H9 (cell line): ENCODE data around the gene GBGT1. TPM values are rescaled to one million over a fixed set of nuclear protein-coding genes. Genes with fewer than 3 reads are reported as not detected.

Source experiments
- DNase-seq: peaks from one replicate; pipeline ENCODE4 v3.0.0-alpha.2; 2017
- H2AFZ ChIP-seq: one replicate; pipeline ENCODE4 v1.6.1; 2013; ENCODE audit warnings: mild to moderate bottlenecking, low read length, control low read depth, moderate library complexity
- H2AK5ac ChIP-seq: 2 replicates; pipeline ENCODE4 v1.6.1; 2013; ENCODE audit warnings: low read length, control low read depth, mixed read lengths; ENCODE audit not compliant: insufficient read length
- H2BK120ac ChIP-seq: one replicate; pipeline ENCODE4 v1.6.1; 2013; ENCODE audit warnings: low read depth, mild to moderate bottlenecking, low read length, control low read depth, inconsistent platforms; ENCODE audit not compliant: poor library complexity, severe bottlenecking
- H2BK12ac ChIP-seq: 2 replicates; pipeline ENCODE4 v1.6.1; 2013; ENCODE audit warnings: low read length, control low read depth, mixed read lengths, low read depth; ENCODE audit not compliant: insufficient read length
- H2BK15ac ChIP-seq: 2 replicates; pipeline ENCODE4 v1.6.1; 2013; ENCODE audit warnings: low read depth, low read length, control low read depth
- H2BK20ac ChIP-seq: one replicate; pipeline ENCODE4 v1.6.1; 2013; ENCODE audit warnings: low read depth, mild to moderate bottlenecking, low read length, control low read depth, inconsistent platforms; ENCODE audit not compliant: poor library complexity, severe bottlenecking
- H2BK5ac ChIP-seq: 2 replicates; pipeline ENCODE4 v1.6.1; 2013; ENCODE audit warnings: low read length, control low read depth, mixed read lengths; ENCODE audit not compliant: insufficient read length
- H3K14ac ChIP-seq: 2 replicates; pipeline ENCODE4 v1.6.1; 2013; ENCODE audit warnings: low read length, control low read depth; ENCODE audit not compliant: insufficient read depth
- H3K18ac ChIP-seq: 2 replicates; pipeline ENCODE4 v1.6.1; 2013; ENCODE audit warnings: low read depth, mild to moderate bottlenecking, mixed read lengths, low read length, control low read depth; ENCODE audit not compliant: insufficient read length
- H3K23ac ChIP-seq: 2 replicates; pipeline ENCODE4 v1.6.1; 2013; ENCODE audit warnings: low read length, control low read depth, mixed read lengths, low read depth; ENCODE audit not compliant: insufficient read length
- H3K23me2 ChIP-seq: 2 replicates; pipeline ENCODE4 v1.6.1; 2013; ENCODE audit warnings: low read depth, mild to moderate bottlenecking, mixed read lengths, low read length, control low read depth; ENCODE audit not compliant: insufficient read length, poor library complexity, severe bottlenecking
- H3K27ac ChIP-seq: 2 replicates; pipeline ENCODE4 v1.5.1; 2013; ENCODE audit warnings: low read length, control low read depth, mixed read lengths, low read depth; ENCODE audit not compliant: insufficient read length
- H3K27me3 ChIP-seq: 2 replicates; pipeline ENCODE4 v1.6.1; 2013; ENCODE audit warnings: low read length, control low read depth, inconsistent platforms; ENCODE audit not compliant: insufficient read depth
- H3K4ac ChIP-seq: 2 replicates; pipeline ENCODE4 v1.6.1; 2013; ENCODE audit warnings: low read depth, mild to moderate bottlenecking, control low read depth, inconsistent platforms, low read length, moderate library complexity
- H3K4me1 ChIP-seq: 2 replicates; pipeline ENCODE4 v1.6.1; 2013; ENCODE audit warnings: low read length, control low read depth, inconsistent platforms; ENCODE audit not compliant: insufficient read depth
- H3K4me2 ChIP-seq: 2 replicates; pipeline ENCODE4 v1.6.1; 2013; ENCODE audit warnings: low read length, control low read depth, mixed read lengths; ENCODE audit not compliant: insufficient read length, insufficient read depth
- H3K56ac ChIP-seq: 2 replicates; pipeline ENCODE4 v1.6.1; 2013; ENCODE audit warnings: low read depth, mild to moderate bottlenecking, mixed read lengths, low read length, control low read depth; ENCODE audit not compliant: insufficient read length
- H3K79me1 ChIP-seq: 2 replicates; pipeline ENCODE4 v1.6.1; 2013; ENCODE audit warnings: low read depth, mild to moderate bottlenecking, moderate library complexity, low read length, control low read depth, inconsistent platforms; ENCODE audit not compliant: insufficient read depth, poor library complexity, severe bottlenecking
- H3K79me2 ChIP-seq: 2 replicates; pipeline ENCODE4 v1.6.1; 2013; ENCODE audit warnings: low read length, control low read depth, inconsistent platforms; ENCODE audit not compliant: insufficient read depth
- H3K9ac ChIP-seq: 2 replicates; pipeline ENCODE4 v1.6.1; 2013; ENCODE audit warnings: low read length, control low read depth, mixed read lengths; ENCODE audit not compliant: insufficient read length; ENCODE audit errors: extremely low read depth
- H3K9me3 ChIP-seq: one replicate; pipeline ENCODE4 v1.6.1; 2013; ENCODE audit warnings: low read depth, low read length, inconsistent platforms; ENCODE audit not compliant: control insufficient read depth
- H3T11ph ChIP-seq: one replicate; pipeline ENCODE4 v1.6.1; 2013; ENCODE audit warnings: mild to moderate bottlenecking, low read length, control low read depth, inconsistent platforms
- H4K20me1 ChIP-seq: one replicate; pipeline ENCODE4 v1.6.1; 2013; ENCODE audit not compliant: control insufficient read depth, insufficient read length, insufficient read depth
- H4K5ac ChIP-seq: 2 replicates; pipeline ENCODE4 v1.6.1; 2013; ENCODE audit warnings: low read depth, mild to moderate bottlenecking, mixed read lengths, low read length, control low read depth; ENCODE audit not compliant: insufficient read length
- H4K8ac ChIP-seq: replicated peaks from 2 replicates; pipeline ENCODE4 v1.6.1; 2013; ENCODE audit warnings: low read length, control low read depth, mixed read lengths, low read depth; ENCODE audit not compliant: insufficient read length
- H4K91ac ChIP-seq: 2 replicates; pipeline ENCODE4 v1.6.1; 2013; ENCODE audit warnings: low read depth, mild to moderate bottlenecking, moderate library complexity, mixed read lengths, low read length, control low read depth; ENCODE audit not compliant: insufficient read length
- H3K27ac Mint-ChIP-seq, 3 experiments: 2 replicates in 2 of 3; 3 replicates in 1 of 3; pipeline ENCODE4 v1.8.0; 2020 to 2021; ENCODE audit warnings: mixed read lengths in 3 of 3, mild to moderate bottlenecking in 1 of 3, moderate library complexity in 1 of 3
- H3K27me3 Mint-ChIP-seq: 2 replicates; pipeline ENCODE4 v1.8.0; 2021; ENCODE audit warnings: low read depth, mild to moderate bottlenecking, moderate library complexity, mixed read lengths
- H3K36me3 Mint-ChIP-seq, 3 experiments: 2 replicates in 2 of 3; 3 replicates in 1 of 3; pipeline ENCODE4 v1.8.0; 2020 to 2021; ENCODE audit warnings: low read depth in 3 of 3, mixed read lengths in 3 of 3; ENCODE audit not compliant: insufficient read depth in 1 of 3
- H3K4me1 Mint-ChIP-seq, 2 experiments: 2 replicates each; pipeline ENCODE4 v1.8.0; 2020; ENCODE audit warnings: mixed read lengths in 2 of 2
- H3K4me3 Mint-ChIP-seq, 2 experiments: 2 replicates in 1 of 2; 3 replicates in 1 of 2; pipeline ENCODE4 v1.8.0; 2020 to 2021; ENCODE audit warnings: mild to moderate bottlenecking in 2 of 2, mixed read lengths in 2 of 2, moderate library complexity in 1 of 2
- H3K9me3 Mint-ChIP-seq, 2 experiments: 2 replicates in 1 of 2; 3 replicates in 1 of 2; pipeline ENCODE4 v1.8.0; 2020; ENCODE audit warnings: mild to moderate bottlenecking in 2 of 2, mixed read lengths in 2 of 2, moderate library complexity in 1 of 2
- WGBS: extraction: QIAGEN DNeasy Blood & Tissue Kit; methylation state at CpG from one replicate; pipeline ENCODE4 v1.1.7; 2013; ENCODE audit warnings: missing lambda C conversion rate, low lambda C conversion rate, mixed read lengths; ENCODE audit not compliant: insufficient read length; ENCODE audit errors: extremely low coverage; 5-methylcytosine and 5-hydroxymethylcytosine counted together
- total RNA-seq: library from RNA; stranded (reverse); gene quantifications from 2 replicates; pipeline ENCODE4 v1.2.1, GENCODE V29; 2021
- TF ChIP-seq, protein P1 (sequence below): fragments of 200-600 bp; sonication (generic); conservative IDR thresholded peaks from 3 replicates; pipeline ENCODE4 v1.8.0; 2021; ENCODE audit warnings: antibody characterized with exemption, mild to moderate bottlenecking

GBGT1 gene
- total RNA-seq, 1 experiment from 2014 or later = 9.3 TPM

DNA sequence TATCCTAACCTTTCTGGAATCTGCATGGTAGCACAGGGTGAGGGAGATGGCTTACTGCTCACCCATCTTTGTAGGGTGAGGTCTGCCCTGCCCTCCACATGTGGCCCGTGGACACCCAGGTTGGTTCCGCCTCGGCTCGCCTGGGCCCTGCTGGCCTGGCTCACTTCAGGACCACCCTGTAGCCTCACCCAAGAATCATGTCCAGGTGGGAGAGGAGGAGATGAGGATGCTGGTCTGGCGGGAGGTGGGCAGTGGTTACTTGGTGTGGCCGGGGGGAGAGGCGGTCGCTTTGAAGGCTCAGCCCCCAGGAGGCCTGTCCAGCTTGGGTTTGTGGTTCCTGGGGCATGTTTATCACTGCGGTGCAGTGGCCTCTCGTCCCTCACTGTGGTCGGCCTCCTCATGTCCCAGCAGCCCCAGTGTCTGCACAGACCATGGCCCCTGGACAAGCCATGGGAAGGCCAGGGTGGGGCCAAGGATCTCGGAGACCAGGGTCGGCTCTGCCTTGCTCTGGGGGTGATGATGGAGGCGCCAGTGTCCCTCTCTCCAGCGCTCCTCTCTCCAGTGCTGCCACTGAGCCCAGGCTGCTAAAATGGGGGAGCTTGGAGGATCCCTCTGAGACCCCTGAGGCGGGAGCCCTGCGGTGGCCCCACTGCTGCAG is 40.8 kb upstream of the GBGT1 start:
- no peaks in the 10 kb centered on the region for H3K9me3 ChIP-seq
- no peaks in the 10 kb centered on the region for H3K79me2 ChIP-seq
- H4K20me1 ChIP-seq = no peaks in the 10 kb centered on the region
- H2BK12ac ChIP-seq = no peak overlapping the region
- H4K8ac ChIP-seq = no peak overlapping the region
- no peak overlapping the region for H2BK120ac ChIP-seq
- H3K18ac ChIP-seq = no peak overlapping the region
- no peak overlapping the region for H2AFZ ChIP-seq
- H3K4me3 Mint-ChIP-seq = no peak overlapping the region
- no peak overlapping the region for H3T11ph ChIP-seq
- no peak overlapping the region for H3K4ac ChIP-seq
- no peaks in the 10 kb centered on the region for H3K4me1 ChIP-seq
- H3K27ac Mint-ChIP-seq = no peak overlapping the region
- WGBS = no CpG with 5 or more reads among the region's 17 CpGs
- no peaks in the 10 kb centered on the region for H3K36me3 Mint-ChIP-seq
- H3K27me3 ChIP-seq = peaks cover 6% of the 10 kb centered on the region; the same call in 1 of the 2 replicates
- H2BK20ac ChIP-seq = no peak overlapping the region
- H3K14ac ChIP-seq = no peak overlapping the region
- H2AK5ac ChIP-seq = no peak overlapping the region
- TF ChIP-seq, protein P1, sequence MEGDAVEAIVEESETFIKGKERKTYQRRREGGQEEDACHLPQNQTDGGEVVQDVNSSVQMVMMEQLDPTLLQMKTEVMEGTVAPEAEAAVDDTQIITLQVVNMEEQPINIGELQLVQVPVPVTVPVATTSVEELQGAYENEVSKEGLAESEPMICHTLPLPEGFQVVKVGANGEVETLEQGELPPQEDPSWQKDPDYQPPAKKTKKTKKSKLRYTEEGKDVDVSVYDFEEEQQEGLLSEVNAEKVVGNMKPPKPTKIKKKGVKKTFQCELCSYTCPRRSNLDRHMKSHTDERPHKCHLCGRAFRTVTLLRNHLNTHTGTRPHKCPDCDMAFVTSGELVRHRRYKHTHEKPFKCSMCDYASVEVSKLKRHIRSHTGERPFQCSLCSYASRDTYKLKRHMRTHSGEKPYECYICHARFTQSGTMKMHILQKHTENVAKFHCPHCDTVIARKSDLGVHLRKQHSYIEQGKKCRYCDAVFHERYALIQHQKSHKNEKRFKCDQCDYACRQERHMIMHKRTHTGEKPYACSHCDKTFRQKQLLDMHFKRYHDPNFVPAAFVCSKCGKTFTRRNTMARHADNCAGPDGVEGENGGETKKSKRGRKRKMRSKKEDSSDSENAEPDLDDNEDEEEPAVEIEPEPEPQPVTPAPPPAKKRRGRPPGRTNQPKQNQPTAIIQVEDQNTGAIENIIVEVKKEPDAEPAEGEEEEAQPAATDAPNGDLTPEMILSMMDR = no peak
- H4K91ac ChIP-seq = no peak overlapping the region
- H3K4me1 Mint-ChIP-seq = 0 out of 4 replicates have a peak, but pooled peaks cover 0 to 2% of the 10 kb centered on the region in 2 experiments
- no peak overlapping the region for H3K4me2 ChIP-seq
- no peaks in the 10 kb centered on the region for H3K79me1 ChIP-seq
- H3K27me3 Mint-ChIP-seq = peaks cover 91% of the 10 kb centered on the region
- H2BK15ac ChIP-seq = no peak overlapping the region
- peak; percentile 20 for DNase-seq
- no peak overlapping the region for H3K27ac ChIP-seq
- H3K23ac ChIP-seq = no peak overlapping the region
- no peaks in the 10 kb centered on the region for H3K9me3 Mint-ChIP-seq
- H3K9ac ChIP-seq = no peak overlapping the region
- no peak overlapping the region for H4K5ac ChIP-seq
- no peaks in the 10 kb centered on the region for H3K23me2 ChIP-seq
- no peak overlapping the region for H2BK5ac ChIP-seq
- H3K56ac ChIP-seq = no peak overlapping the region
